Gastroesophageal sphincter (tissue), 4 donors: ENCODE results near the gene TESK2. TPM values are rescaled to one million over a fixed set of nuclear protein-coding genes. Genes with fewer than 3 reads are reported as not detected.

Experiments
- ATAC-seq: fragments of 150-250 bp; one replicate; pipeline ENCODE4 v1.9.1; 2016; ENCODE audit warnings: mild to moderate bottlenecking, moderate library complexity
- H3K27ac ChIP-seq, 4 donors: fragments of 200-600 bp; sonication (generic) in 3 of 4; 1 replicate in 3 of 4; 2 replicates in 1 of 4; pipeline ENCODE4 v1.5.1; 2016 to 2019
- H3K27me3 ChIP-seq: fragments of 200-600 bp; sonication (generic); one replicate; pipeline ENCODE4 v1.5.1; 2019
- H3K36me3 ChIP-seq, 2 donors: fragments of 200-600 bp; sonication (generic); one replicate each; pipeline ENCODE4 v1.5.1; 2019; ENCODE audit warnings: control low read depth in 1 of 2
- H3K4me1 ChIP-seq, 3 donors: fragments of 200-600 bp; sonication (generic); 1 replicate in 2 of 3; 2 replicates in 1 of 3; pipeline ENCODE4 v1.5.1; 2016 to 2019; ENCODE audit warnings: control low read depth in 2 of 3
- H3K4me3 ChIP-seq, 2 donors: fragments of 200-600 bp; sonication (generic); one replicate each; pipeline ENCODE4 v1.5.1; 2019; ENCODE audit warnings: mild to moderate bottlenecking in 1 of 2, moderate library complexity in 1 of 2
- H3K9me3 ChIP-seq, 3 donors: fragments of 200-600 bp; sonication (generic); one replicate each; pipeline ENCODE4 v1.5.1; 2017 to 2019; ENCODE audit warnings: control low read depth in 2 of 3
- EP300 ChIP-seq: sonication (generic); formaldehyde crosslinking; IDR thresholded peaks from one replicate; pipeline ENCODE4 v1.6.1; 2017; ENCODE audit warnings: antibody characterized with exemption, mild to moderate bottlenecking
- POLR2A ChIP-seq, 2 donors: fragments of 450-650 bp; IDR thresholded peaks; one replicate each; pipeline ENCODE4 v1.6.1; 2017; ENCODE audit warnings: antibody characterized with exemption in 2 of 2, mild to moderate bottlenecking in 2 of 2, moderate library complexity in 1 of 2
- POLR2AphosphoS5 ChIP-seq: sonication (generic); formaldehyde crosslinking; IDR thresholded peaks from one replicate; pipeline ENCODE4 v1.6.1; 2017; ENCODE audit warnings: antibody characterized with exemption
- WGBS, 2 donors: methylation state at CpG; one replicate each; pipeline ENCODE4 v1.1.5; 2018; ENCODE audit warnings: low coverage in 1 of 2; 5-methylcytosine and 5-hydroxymethylcytosine counted together
- total RNA-seq, 4 donors: library from RNA; depleted of rRNA; stranded (reverse); fragments of >200 nt; gene quantifications; one replicate each; pipeline ENCODE4 v1.1.0, GENCODE V29; 2016
- TF ChIP-seq, protein P1 (sequence below), 4 experiments: fragments of 200-600 bp in 2 of 4; fragments of 450-650 bp in 2 of 4; sonication (generic) in 1 of 4; IDR thresholded peaks; one replicate each; pipeline ENCODE4 v1.5.1; 2017 to 2019; ENCODE audit warnings: antibody characterized with exemption in 4 of 4, mild to moderate bottlenecking in 2 of 4, moderate library complexity in 2 of 4

TESK2 gene
- total RNA-seq, 4 donors from 2014 or later: 3.9 to 8.6 (median 4.8) TPM

DNA sequence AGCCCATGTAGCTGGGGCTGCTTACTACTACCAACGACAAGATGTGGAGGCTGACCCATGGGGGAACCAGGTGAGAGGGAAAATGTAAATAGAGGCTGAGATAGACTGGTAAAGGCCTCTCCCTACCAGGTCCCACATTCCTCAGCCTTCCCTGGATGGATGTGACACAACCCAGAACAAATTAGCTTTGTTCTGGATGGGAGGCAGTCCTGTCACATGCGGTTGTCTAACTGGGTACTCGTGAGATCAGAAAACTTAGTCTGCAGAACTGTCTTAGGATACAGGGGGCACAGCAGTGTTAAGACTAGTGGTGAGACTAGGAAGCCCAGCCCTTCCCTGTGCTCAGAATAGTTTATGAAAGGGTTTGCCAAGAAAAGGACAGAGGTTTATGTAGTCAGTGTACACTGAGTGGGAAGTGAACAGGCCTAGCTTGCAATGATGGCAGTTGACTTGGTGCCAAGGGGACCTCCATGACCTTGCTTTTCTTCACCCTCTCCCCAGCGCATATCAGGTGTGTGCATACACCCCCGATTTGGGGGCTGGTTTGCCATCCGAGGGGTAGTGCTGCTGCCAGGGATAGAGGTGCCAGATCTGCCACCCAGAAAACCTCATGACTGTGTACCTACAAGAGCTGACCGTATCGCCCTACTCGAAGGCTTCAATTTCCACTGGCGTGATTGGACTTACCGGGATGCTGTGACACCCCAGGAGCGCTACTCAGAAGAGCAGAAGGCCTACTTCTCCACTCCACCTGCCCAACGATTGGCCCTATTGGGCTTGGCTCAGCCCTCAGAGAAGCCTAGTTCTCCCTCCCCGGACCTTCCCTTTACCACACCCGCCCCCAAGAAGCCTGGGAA is 17.6 kb upstream of the TESK2 start:
- H3K4me1 ChIP-seq: peaks cover 0 to 22% (median 0%) of the 10 kb centered on the region in 3 donors
- H3K27ac ChIP-seq: peak overlapping the region in 3 of 4 donors; percentile 32 to 69 (median 63)
- H3K27me3 ChIP-seq: no peaks in the 10 kb centered on the region
- WGBS, 2 donors: 45 to 50% methylated on average over 1 to 7 of the region's 15 CpGs
- ATAC-seq: peak; percentile 52
- H3K4me3 ChIP-seq: no peak overlapping the region
- peaks cover 3 to 63% of the 10 kb centered on the region in 2 donors for H3K36me3 ChIP-seq
- TF ChIP-seq, protein P1, sequence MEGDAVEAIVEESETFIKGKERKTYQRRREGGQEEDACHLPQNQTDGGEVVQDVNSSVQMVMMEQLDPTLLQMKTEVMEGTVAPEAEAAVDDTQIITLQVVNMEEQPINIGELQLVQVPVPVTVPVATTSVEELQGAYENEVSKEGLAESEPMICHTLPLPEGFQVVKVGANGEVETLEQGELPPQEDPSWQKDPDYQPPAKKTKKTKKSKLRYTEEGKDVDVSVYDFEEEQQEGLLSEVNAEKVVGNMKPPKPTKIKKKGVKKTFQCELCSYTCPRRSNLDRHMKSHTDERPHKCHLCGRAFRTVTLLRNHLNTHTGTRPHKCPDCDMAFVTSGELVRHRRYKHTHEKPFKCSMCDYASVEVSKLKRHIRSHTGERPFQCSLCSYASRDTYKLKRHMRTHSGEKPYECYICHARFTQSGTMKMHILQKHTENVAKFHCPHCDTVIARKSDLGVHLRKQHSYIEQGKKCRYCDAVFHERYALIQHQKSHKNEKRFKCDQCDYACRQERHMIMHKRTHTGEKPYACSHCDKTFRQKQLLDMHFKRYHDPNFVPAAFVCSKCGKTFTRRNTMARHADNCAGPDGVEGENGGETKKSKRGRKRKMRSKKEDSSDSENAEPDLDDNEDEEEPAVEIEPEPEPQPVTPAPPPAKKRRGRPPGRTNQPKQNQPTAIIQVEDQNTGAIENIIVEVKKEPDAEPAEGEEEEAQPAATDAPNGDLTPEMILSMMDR (IDR thresholded peaks at IDR 0.05): peak in 1 of 4 experiments; percentile 38
- TF ChIP-seq POLR2AphosphoS5: peak; percentile 22
- no peak for TF ChIP-seq POLR2A (IDR thresholded peaks at IDR 0.05)
- no peak for TF ChIP-seq EP300
- H3K9me3 ChIP-seq: no peaks in the 10 kb centered on the region

DNA sequence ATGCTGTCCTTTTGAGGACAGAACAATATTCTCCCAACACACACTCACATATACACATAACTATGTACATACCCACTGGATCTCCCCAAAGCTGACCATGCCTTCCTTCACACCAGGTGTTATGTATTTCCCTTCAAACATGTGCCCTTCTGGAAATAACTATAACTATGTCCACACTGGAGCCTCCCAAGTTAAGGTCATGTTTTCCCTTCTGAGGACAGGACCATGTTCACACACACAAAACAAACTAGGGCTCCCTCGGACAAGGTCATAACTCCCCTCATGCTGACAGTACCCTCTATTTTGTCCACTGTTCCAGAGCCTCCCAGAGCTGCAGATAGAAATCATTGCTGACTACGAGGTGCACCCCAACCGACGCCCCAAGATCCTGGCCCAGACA is 16.9 kb upstream of the TESK2 start:
- Histone ChIP-seq H3K27me3 (no peaks in the 10 kb centered on the region), H3K4me3 (no peak overlapping the region), H3K9me3 (no peaks in the 10 kb centered on the region), H3K4me1 (peaks cover 0 to 22% (median 0%) of the 10 kb centered on the region in 3 donors), H3K27ac (peak overlapping the region in 3 of 4 donors; percentile 32 to 69 (median 63)), H3K36me3 (peaks cover 3 to 57% of the 10 kb centered on the region in 2 donors)
- TF ChIP-seq EP300 (no peak), POLR2A (IDR thresholded peaks at IDR 0.05) (no peak), POLR2AphosphoS5 (no peak)
- TF ChIP-seq, protein P1 (IDR thresholded peaks at IDR 0.05): no peak
- WGBS, 2 donors: 79% methylated on average over 4 of the region's 4 CpGs; no CpG with 5 or more reads in 1 of the 2 donors
- no peak for ATAC-seq

DNA sequence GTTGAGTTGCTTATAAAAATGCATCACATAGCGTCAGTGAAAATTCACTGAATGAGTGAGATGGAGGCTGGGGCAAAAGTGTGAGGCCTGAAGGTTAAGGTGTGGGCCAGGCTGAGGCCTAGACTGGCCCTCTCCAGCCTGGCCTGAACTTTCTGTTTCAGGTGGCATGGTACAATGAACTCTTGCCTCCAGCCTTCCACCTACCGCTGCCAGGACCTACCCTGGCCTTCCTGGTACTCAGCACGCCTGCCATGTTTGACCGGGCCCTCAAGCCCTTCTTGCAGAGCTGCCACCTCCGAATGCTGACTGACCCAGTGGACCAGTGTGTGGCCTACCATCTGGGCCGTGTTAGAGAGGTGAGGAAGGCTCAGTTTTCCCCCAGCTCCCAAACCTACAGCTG is 16.2 kb upstream of the TESK2 start:
- WGBS, 2 donors: 85 to 100% methylated on average over 1 to 6 of the region's 6 CpGs
- Histone ChIP-seq H3K4me1 (peaks cover 0 to 22% (median 0%) of the 10 kb centered on the region in 3 donors), H3K9me3 (no peaks in the 10 kb centered on the region), H3K27ac (peak overlapping the region in 2 of 4 donors; percentile 6 to 8), H3K4me3 (no peak overlapping the region), H3K36me3 (peaks cover 3 to 50% of the 10 kb centered on the region in 2 donors), H3K27me3 (no peaks in the 10 kb centered on the region)
- TF ChIP-seq POLR2AphosphoS5: no peak
- TF ChIP-seq, protein P1 (IDR thresholded peaks at IDR 0.05): no peak
- no peak for TF ChIP-seq POLR2A (IDR thresholded peaks at IDR 0.05)
- TF ChIP-seq EP300: no peak
- no peak for ATAC-seq

DNA sequence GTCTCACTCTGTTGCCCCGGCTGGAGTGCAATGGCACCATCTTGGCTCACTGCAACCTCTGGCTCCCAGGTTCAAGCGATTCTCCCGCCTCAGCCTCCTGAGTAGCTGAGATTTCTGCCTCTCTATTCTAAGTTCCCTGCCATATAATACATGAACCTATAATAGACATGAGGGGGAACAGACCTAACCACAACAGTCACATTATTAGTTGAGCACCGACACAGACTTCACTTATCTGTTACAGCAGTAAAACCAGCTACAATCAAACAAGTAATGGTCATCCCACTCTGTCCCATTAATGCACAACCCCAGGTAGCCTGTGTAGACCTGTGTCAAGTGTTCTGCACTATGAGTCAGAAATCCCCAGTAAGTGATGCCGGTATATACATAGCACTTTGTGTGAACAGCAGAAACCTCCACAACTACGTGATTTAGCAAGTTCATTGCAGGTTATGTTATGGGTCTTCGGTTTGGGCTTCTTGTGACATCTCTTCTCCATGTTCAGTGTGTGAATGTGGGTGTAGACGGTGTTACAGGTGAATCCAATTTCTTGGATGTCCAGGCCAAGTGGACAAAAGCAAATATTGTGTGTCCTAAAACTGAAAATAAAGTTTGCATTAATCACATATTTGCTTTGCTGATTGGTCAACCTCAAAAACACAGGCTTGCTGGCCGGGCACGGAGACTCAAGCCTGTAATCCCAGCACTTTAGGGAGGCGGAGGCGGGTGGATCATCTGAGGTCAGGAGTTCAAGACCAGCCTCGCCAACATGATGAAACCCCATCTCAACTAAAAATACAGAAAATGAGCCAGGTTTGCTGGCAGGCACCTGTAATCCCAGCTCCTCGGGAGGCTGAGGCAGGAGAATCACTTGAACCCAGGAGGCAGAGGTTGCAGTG is 12.7 kb upstream of the TESK2 start:
- no peak for TF ChIP-seq POLR2A (IDR thresholded peaks at IDR 0.05)
- Histone ChIP-seq H3K4me3 (no peak overlapping the region), H3K36me3 (peaks cover 0 to 15% of the 10 kb centered on the region in 2 donors), H3K27ac (no peak overlapping the region), H3K27me3 (no peaks in the 10 kb centered on the region), H3K4me1 (peaks cover 0 to 33% (median 7%) of the 10 kb centered on the region in 3 donors), H3K9me3 (no peaks in the 10 kb centered on the region)
- ATAC-seq: no peak
- WGBS, 2 donors: 95 to 97% methylated on average over 8 to 11 of the region's 14 CpGs

DNA sequence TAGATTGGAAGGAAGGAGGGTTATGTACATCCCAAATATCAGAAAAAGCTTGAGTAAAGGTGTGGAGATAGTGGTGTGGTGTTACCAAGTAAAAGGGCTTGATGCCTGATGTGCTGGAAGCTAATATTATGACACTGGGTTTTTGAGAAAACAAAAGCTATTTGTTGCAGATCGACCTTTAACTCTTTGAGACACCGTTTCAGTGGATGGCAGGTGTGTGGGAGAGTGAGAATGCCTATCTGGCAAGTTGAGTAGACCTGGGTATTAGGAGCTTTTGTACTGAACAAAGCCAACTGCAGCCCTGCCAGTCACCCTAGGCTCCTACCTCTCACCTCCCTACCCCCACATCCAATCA is 10.5 kb upstream of the TESK2 start:
- Histone ChIP-seq H3K27ac (no peak overlapping the region), H3K4me1 (peaks cover 0 to 22% (median 7%) of the 10 kb centered on the region in 3 donors), H3K9me3 (no peaks in the 10 kb centered on the region), H3K27me3 (no peaks in the 10 kb centered on the region), H3K36me3 (no peaks in the 10 kb centered on the region), H3K4me3 (no peak overlapping the region)
- WGBS, 2 donors: 92% methylated on average over 2 of the region's 2 CpGs; no CpG with 5 or more reads in 1 of the 2 donors
- no peak for ATAC-seq
- TF ChIP-seq EP300 (no peak), POLR2A (IDR thresholded peaks at IDR 0.05) (no peak), POLR2AphosphoS5 (no peak)
- TF ChIP-seq, protein P1 (IDR thresholded peaks at IDR 0.05): no peak
